Thyroid gland (tissue), 4 donors: ENCODE results near the gene FOSL2.

Experiments
- CTCF ChIP-seq, 6 experiments: fragments of 200-600 bp in 3 of 6; fragments of 450-650 bp in 3 of 6; sonication (generic) in 3 of 6; IDR thresholded peaks; one replicate each; pipeline ENCODE4 v1.5.1; 2016 to 2019; ENCODE audit warnings: antibody characterized with exemption in 6 of 6, mild to moderate bottlenecking in 2 of 6, inconsistent platforms in 1 of 6, moderate library complexity in 1 of 6
- POLR2A ChIP-seq, 2 donors: fragments of 450-650 bp; IDR thresholded peaks; one replicate each; pipeline ENCODE4 v1.6.1; 2017; ENCODE audit warnings: antibody characterized with exemption in 2 of 2, mild to moderate bottlenecking in 2 of 2, moderate library complexity in 1 of 2

- TF ChIP-seq CTCF (IDR thresholded peaks at IDR 0.05) (peak; percentile 65 to 88 (median 76)), POLR2A (IDR thresholded peaks at IDR 0.05) (no peak)
Observed at GRCh38 chr2:28452534-28453081, 60.0 kb downstream of the FOSL2 start.
